Activated T-helper 9 cell treated with anti-CD3 and anti-CD28 coated beads, Interleukin-2, amount 50 U/mL, for 16 hours (primary cell): Measurements from ENCODE around the gene BPIFB6.

Experiments
- DNase-seq: peaks from one replicate; pipeline ENCODE4 v3.0.0-alpha.2; 2020; ENCODE audit warnings: low read depth

The BPIFB6 gene

DNA sequence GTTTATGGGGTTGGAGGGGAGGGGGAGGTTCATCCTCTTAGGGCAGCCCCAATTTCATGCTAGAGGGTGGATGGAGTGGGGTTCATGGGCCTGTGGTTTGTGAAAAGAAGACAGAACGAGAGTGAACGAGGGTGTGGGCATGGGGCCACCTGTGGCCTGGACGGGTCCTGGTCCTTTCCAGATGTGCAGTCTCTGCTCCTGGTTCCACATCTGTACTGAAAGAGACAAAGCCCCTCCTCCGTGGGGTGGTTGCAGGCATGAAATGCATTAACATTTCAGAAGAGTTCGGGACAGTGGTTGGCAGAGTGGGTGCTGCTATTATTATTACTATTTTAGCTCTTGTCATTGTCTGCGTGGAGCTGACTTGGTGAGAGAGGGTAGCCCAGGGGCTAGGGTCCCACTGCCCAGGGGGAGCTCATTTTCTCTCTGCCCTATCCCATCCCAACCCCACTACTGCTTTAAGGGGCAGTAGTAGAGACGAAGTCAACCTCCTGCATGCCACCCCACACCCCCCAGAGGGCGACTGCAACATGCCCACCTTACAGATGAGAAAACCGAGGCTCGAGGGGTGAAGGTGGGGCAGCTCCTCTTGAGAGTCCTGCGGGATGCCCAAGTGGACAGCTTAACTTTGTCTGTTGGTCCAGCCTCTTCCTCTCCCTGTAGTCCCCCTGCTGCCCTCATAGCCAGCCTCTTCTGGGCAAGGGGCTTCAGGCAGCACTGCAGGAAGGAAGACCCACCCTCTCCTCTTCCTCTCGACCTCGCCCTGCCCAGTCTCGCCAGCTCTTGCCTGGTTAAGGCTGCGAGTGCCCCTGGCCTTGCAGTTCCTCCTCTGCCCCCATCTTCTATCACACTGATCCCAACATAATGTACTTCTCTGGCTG lies 15.5 kb upstream of the BPIFB6 start:
- no peak for DNase-seq

DNA sequence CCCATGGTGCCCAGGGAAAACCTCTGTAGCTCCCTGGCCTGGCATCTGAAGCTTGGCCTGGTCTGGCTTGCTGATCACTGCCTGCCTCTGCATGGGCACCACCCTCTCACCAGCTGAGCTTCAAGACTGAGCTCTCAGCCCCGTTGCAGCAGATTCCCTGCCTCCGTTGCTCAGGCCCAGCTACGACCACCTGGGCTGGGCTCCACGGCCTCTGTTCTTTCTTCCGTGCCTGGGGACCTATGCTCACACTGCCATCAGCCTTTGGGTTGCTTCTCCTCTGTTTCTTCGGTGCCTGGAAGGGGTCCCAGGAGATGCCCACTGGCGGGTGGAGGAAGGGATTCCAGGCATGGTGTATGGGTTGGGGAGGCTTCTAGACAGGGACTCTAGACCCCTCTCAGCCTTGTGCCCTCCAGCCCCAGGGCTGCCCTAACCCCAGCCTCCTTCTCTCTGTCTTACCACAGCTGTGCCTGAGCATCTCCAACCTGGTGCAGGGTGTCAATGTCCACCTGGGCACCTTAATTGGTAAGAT lies 14.8 kb upstream of the BPIFB6 start:
- DNase-seq, result no peak

DNA sequence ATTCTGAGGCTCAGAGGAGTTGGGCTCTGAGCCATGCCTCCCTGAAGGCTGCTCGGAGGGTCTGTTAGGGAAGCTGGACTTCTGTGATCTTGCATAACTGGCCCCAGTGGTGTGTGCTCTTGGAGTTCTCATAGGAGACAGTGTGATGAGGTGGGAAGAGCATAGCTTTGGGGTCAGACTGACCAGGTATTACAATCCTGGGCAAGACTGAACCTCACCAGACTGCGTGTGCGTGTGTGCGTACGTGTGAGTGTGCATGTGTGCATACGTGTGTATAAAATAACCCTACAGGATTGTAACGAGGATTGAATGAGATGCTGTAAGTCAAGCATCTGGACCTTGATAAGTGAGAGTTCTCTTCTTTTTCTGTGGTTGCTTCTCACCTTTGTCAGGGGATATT lies 13.9 kb upstream of the BPIFB6 start:
- DNase-seq, result no peak

DNA sequence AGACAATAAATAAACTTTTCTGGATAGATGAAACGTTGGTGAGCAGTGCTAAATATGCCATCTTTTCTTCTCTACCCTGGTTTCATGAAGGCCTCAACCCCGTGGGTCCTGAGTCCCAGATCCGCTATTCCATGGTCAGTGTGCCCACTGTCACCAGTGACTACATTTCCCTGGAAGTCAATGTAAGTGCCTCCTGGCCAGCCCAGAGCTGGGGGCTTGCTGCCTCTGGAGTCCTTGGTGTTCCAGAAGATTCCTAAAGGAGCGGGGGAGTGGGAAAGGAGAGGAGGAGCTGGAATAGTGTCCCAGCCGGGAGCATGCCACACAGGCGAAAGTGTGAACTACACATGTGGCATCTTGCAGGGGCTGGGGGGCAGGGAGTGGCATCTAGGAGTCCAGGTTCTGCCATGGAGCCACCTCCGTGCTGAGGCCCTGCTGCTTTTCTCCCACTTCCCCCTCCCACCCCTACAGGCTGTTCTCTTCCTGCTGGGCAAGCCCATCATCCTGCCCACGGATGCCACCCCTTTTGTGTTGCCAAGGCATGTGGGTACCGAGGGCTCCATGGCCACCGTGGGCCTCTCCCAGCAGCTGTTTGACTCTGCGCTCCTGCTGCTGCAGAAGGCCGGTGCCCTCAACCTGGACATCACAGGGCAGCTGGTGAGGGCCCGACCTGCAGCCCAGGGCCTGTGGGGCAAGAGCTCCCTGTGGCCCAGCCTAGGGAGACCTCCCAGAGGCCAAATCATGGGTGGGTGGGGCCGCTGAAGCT lies 13.1 kb upstream of the BPIFB6 start:
- no peak for DNase-seq

DNA sequence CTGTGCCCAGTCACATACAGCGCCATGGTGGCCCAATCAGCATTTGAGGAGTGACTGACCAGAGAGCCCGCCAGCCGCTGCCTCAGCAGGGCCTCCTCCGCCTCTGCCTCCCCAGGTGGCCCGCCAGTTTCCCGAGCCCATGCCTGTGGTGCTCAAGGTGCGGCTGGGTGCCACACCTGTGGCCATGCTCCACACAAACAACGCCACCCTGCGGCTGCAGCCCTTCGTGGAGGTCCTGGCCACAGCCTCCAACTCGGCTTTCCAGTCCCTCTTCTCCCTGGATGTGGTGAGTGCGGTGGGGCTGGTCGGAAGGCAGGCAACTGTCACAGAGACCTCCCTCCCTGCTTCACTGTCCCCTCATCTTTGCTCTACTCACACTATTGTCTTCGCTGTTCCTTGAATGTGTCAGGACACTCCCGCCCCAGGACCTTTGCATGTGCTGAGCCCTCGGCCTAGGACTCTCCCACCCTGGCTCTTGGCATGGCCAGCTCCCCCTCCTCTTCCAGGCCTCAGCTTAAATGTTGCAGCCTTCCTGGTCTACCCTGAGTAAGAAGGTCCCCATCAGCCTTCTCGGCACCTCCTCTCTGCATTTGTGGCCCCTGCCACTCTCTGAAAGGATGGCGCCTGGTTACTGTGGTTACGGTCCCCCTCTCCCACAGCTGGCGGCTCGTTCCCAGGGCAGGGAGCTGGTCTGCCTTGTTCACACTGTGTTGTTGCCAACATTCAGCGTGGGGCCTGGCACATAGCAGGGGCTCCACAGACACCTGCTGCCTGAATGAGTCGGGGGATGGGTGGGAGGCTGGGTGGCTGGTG lies 11.8 kb upstream of the BPIFB6 start:
- DNase-seq, result no peak

DNA sequence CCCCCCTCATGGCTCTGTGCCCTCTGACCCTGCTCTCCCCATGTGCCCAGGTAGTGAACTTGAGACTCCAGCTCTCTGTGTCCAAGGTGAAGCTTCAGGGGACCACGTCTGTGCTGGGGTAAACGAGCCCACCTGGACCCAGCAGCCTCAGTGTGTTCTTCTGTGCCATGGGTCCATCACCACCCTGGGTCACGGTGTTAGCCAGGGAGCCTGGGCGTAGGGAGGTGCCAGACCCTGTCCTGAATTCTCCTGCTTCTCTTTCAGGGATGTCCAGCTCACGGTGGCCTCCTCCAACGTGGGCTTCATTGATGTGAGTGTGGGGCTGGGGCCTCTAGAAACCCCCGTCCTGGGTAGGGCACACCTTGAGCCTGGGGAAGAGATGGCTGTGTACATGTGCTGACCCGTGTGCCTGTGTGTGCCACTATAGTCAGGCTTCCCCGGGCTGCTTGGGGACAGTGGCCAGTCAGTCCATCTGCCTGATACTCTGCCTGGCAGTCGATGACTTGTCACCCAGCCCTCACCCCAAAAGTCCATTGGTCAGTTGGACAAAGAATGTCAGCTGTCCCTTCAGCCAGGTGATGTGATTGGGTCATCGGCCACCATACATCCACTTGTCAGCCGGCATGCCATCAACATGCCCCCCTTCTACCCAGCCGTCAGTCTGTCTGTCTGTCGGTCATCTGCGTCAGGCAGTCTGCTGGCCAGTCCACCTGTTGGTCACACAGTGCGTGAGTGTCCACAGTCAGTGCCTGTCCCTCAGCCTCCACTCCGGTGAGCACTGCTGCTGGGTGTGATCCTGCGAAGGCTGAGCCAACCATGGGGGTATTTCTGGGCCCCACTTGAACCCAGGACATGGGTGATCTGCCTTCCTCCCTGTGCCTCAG lies 10.9 kb upstream of the BPIFB6 start:
- no peak for DNase-seq

DNA sequence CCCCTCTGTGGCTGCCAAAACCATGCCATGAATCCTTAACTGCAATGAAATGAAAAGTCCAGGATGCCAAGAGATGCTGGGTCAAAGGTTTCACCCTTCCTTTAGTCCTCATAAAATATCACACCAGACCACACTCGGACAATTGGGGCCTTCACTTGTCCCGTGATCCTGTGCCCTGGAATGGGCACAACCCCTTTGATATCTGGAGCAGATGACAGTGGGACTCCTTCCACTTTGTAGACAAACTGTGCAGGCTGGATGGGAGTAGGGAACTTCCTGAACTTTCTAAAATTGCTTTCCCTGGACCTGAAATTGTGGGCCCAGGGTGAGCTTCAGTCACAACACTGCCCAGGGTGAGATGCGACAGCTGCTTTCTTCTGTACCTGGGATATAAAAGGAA lies 9.6 kb upstream of the BPIFB6 start:
- DNase-seq, result no peak

DNA sequence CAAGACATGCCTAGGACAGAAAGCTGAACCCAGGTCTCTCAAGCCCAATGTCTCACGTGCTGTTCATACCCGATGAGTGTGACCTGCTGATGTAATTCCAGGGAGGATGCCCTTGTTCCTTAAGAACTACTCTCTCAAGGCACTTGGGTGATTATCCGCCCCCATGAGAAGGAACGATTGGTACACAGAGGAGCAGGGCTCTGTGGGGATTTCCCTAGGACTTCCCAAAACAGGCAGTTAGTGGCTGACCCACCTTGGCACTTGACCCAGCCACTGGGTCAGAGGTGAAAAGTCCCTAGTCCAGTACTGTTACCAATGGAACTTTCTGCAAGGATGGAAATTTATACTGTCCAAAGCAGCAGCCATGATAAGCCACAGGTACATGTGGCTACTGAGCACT lies 9.2 kb upstream of the BPIFB6 start:
- DNase-seq, result no peak

DNA sequence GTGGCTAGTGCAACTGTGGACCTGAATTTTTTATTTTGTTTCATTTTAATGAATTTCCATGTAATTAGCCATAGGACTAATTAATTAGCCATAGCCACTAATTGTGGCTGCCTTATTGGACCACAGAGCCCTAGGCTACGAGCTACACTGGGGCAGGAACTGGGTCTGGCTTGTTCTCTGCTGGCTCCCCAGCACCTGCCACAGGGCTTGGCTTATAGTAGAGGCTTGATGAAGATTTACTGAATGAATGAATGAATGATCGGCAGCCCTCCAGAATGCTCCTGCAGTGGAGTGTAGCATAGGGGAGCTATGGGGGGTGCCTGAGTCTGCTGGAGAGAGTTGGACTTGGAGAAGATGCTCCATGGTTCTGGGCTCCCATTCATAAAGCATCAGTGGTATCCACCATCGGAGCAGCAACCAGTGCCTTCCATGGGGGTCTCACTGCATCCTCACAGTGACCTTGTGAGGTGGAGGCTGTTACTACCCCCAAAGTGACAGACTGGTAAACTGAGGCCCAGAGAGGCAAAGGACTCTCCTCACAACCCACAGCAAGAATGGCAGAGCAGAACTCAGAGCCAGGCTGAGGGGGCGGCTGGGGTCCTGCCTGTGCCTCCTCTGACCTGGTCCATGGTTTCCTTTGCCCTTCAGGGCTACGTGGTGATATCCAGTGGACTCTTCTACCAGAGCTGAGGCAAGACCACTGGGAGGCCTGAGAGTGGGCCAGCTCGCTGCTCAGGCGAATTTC lies 8.6 kb upstream of the BPIFB6 start:
- DNase-seq, result no peak

DNA sequence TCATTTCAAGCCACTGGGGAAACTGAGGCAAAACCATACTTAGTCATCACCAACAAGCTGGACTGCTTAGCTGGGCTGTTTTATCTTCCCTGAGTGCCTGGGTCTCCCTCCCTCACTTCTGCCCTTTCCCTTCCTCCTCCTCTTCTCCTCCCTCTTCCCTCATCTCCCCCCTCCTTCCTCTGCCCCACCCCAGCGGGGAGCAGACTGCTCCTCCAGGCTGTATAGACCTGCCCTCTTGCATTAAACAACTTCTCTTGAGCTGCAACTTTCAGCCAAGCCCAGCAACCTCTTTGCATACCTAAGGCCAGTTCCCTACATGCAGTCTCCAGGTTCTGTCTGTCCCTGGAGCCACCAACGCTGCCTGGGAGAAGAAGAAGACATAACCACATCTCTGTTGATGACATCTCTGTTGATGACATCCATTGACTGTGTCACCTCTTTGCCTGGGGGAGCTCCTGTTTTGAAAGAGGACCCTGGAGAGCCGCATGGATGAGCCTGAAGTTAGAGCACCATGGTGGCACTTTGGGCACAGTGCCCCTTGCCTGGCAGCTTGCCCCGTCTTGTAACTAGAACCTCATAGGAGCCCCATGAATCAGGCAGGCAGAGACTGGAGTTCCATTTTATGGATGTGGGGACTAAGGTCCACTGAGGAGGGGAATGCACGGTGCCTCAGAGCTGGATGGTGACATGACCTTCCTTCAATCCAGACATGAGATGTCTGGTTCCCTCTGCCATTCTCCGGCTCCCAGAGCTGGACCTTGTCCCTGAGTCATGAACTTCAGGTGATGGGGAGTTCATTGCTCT lies 7.8 kb upstream of the BPIFB6 start:
- DNase-seq, result no peak

DNA sequence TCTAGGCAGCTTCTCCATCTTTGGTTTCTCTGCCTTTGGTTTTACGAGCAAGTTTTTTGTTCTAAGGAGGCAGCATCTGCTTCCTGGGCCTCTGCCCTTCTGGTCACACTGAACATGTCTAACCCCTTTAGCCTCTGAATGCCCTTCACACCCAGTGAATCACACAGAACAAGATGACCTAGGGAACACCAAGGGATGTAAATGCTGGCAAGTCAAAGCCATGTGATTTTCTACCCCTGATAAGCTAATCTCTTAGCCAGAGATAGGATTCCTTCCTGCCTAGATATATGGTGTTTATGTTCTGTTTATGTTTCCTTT lies 7.2 kb upstream of the BPIFB6 start:
- no peak for DNase-seq

DNA sequence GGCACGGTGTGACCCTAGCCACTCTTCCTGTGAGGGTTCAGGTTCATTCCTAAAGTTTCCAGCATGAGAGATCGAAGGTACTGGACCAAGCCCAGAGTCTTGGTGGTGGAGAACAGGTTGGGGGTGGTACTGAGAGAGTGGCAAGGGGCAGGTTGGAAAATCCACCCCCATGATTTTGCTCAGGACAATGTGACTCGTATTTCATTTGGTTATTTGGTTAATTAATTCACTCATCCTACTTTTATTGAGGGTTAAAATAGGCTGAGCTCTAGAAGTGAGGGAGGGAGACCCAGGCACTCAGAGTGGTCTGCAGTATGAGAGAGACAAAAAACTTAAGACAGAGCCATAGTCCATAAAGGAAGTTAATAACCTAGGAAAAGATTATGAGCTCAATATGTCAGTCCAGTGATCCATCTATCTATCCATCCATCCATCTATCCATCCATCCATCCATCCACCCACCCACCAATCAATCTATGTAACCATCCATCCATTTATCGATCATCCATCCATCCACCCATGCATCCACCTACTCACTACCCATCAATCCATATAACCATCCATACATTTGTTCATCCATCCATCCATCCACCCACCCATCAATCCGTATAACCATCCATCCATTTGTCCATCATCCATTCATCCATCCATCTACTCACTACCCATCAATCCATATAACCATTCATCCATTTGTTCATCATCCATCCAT lies 6.7 kb upstream of the BPIFB6 start:
- no peak for DNase-seq

DNA sequence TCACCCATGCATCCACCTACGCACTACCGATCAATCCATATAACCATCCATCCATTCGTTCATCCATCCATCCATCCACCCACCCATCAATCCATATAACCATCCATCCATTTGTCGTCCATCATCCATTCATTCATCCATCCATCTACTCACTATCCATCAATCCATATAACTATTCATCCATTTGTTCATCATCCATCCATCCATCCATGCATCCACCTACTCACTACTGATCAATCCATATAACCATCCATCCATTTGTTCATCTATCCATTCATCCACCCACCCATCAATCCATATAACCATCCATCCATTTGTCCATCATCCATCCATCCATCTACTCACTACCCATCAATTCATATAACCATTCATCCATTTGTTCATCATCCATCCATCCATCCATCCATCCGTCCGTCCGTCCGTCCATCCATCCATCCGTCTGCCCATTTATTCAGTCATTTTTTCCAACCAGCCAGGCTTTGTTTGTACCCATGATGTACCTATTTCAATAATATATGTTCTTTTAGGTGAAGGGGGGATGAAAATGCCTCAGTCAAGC lies 6.1 kb upstream of the BPIFB6 start:
- no peak for DNase-seq

DNA sequence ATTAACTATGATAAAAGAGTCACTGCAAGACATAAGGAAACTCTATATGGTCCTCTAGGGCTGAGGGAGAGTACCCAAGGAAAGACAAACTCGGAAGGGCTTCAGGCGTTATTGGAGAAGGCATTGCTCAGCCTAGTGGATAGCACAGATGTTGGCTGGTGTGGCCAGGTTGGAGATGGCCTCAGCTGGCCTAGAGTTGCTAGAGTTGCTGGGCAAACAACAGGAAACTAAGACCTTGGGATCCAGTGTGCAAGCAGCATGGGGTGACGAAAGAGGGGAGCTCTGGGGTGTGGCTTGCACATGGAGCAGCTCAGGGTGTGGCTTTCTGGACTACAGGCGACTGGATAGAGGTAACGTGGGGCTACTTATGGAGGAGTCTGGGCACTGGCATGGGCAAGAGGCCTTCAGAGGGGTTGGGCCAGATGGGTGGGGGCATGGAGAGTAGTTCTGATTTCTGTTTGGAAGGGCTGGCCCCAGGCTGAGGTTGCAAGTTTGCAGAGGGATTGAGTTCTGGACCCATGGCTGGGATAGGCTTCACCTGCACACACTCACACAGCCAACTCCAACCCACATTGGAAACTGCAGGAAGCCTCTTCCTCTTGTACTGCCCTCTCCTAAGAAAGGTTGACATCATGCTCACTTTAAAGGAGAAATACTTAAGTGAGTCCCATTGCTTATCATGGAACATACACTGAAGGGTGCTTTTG lies 5.2 kb upstream of the BPIFB6 start:
- DNase-seq, result no peak

DNA sequence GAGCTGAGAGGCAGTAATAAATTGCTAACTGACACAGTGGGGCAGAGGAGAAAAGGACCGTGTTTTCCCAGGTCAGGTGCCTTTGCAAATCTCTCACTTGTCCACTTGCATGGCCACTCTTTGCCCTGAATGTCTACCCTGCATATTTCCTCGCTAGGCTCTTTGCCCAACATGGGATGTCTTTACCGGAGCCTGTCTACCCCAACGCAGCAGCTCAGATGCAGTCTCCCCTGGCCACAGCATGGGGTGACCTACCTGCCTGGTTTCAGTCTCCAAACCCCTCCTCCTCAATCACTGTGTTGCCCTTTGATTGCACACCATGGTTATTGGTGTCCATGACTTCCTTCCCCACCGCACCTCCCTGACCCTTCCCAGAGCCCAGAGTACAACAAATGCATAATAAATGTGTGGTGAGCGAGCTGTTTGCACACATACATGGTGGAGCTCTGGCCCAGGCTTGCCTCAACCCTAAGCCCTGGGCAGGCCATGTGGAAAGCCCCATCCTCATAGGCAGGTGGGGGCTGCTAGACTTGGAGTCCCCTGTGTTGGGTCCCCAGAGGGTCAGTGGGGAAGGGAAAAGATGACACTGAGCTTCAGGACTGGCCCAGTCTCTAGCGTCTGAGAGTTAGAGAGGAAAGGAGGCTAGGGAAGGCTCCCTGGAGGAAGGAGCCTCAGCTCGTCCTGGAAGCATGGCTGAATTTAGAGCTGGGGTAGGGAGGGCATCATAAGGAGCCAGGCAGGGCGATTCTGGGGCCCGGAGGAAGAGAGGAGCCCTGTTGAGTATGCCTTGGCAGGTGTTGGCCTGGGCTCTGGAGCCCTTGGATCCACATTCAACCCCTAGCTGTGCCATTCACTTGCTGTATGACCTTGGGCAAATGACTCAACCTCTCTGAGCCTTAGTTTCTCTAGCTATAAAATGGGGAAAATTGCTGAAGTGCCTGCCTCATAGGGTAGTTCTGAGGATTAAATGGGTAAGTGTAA lies 4.4 kb upstream of the BPIFB6 start:
- DNase-seq, result no peak

DNA sequence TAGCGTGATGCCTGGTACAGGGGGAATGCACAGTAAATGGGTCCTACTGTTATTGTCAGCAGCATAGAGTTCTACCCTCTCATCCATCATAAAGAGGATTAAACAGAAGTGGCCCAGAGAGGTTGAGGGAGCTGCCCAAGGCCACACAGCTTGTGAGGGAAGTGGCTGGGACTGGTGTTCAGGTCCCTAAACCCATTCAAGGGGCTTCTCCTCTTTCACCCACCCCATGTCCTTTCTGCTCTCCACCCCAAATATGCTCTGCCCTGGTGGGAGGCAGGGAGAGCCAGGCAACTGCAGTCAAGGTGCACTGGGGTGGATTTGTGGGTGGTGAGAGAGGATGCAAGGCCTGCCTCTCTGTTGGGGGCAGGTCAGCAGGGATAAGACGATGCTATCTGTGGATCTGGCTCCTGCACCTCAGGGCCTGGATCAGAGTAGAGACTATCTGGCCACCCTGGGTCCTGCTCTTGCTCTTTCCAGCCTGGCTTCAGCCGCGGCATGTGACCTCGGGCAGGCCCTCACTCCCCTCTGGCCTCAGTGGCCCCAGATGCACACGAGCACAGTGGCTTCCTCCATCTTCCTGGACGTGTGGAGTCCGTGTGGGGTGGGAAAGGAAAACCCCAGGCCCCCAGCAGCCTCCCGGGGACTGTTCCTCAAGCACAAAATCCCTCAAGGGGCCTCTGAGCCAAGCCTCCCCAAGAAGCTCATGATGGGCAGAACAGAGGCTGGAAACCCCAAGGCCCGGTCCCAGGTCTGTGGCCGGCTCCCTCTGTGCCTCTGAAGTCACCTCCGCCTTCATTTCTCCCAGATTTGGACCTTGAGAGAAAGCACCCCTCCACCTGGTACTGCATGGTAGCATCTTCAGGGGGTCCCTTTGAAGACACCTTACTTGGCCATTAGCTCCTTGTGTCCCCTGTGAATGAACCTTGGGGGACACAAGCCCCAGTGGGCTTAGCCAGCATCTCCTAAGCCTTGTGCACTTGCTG lies 3.4 kb upstream of the BPIFB6 start:
- DNase-seq, result no peak
